Loucy (cell line): Measurements from ENCODE around the gene ANKRD39.
A peak's percentile ranks its signal among the peaks of the same experiment; 100 is the strongest.

Source experiments
- H2AFZ ChIP-seq: fragments of 200-600 bp; sonication (generic); 2 replicates; pipeline ENCODE4 v1.6.0; 2016; ENCODE audit warnings: antibody characterized with exemption, mild to moderate bottlenecking, low read length, moderate library complexity
- H3F3A ChIP-seq: fragments of 200-600 bp; 2 replicates; pipeline ENCODE4 v1.6.0; 2016; ENCODE audit warnings: antibody characterized with exemption, low read depth, mild to moderate bottlenecking
- H3K27me3 ChIP-seq: fragments of 200-600 bp; sonication (generic); 2 replicates; pipeline ENCODE4 v1.6.1; 2014; ENCODE audit warnings: low read length, mild to moderate bottlenecking; ENCODE audit not compliant: insufficient read depth, poor library complexity, severe bottlenecking
- H3K36me3 ChIP-seq: fragments of 200-600 bp; sonication (generic); 2 replicates; pipeline ENCODE4 v1.6.1; 2016; ENCODE audit warnings: low read length; ENCODE audit not compliant: insufficient read depth
- H3K4me1 ChIP-seq: fragments of 200-600 bp; sonication (generic); 2 replicates; pipeline ENCODE4 v1.5.1; 2014; ENCODE audit warnings: low read length, mild to moderate bottlenecking; ENCODE audit not compliant: insufficient read depth, poor library complexity, severe bottlenecking
- H3K4me2 ChIP-seq: fragments of 200-600 bp; sonication (generic); 2 replicates; pipeline ENCODE4 v1.6.0; 2014; ENCODE audit warnings: antibody characterized with exemption, low read length, low read depth, mild to moderate bottlenecking; ENCODE audit not compliant: poor library complexity, severe bottlenecking
- H3K4me3 ChIP-seq: fragments of 200-600 bp; sonication (generic); 2 replicates; pipeline ENCODE4 v1.5.1; 2014; ENCODE audit warnings: low read length, mild to moderate bottlenecking, mixed read lengths; ENCODE audit not compliant: poor library complexity, severe bottlenecking
- H3K79me2 ChIP-seq: fragments of 200-600 bp; sonication (generic); 2 replicates; pipeline ENCODE4 v1.6.1; 2014; ENCODE audit warnings: low read length; ENCODE audit not compliant: insufficient read depth
- H3K9ac ChIP-seq: fragments of 200-600 bp; sonication (generic); 2 replicates; pipeline ENCODE4 v1.6.0; 2014; ENCODE audit warnings: mild to moderate bottlenecking, low read depth, low read length, moderate library complexity; ENCODE audit not compliant: poor library complexity, severe bottlenecking
- H3K9me2 ChIP-seq: fragments of 200-600 bp; sonication (generic); replicated peaks from 2 replicates; pipeline ENCODE4 v1.6.1; 2016; ENCODE audit warnings: low read depth, low read length, mixed read lengths
- H3K9me3 ChIP-seq: fragments of 200-600 bp; sonication (generic); 2 replicates; pipeline ENCODE4 v1.6.1; 2014; ENCODE audit warnings: mild to moderate bottlenecking, antibody characterized with exemption, low read length, low read depth; ENCODE audit not compliant: insufficient read depth
- H4K20me1 ChIP-seq: fragments of 200-600 bp; sonication (generic); 2 replicates; pipeline ENCODE4 v1.6.0; 2014; ENCODE audit warnings: antibody characterized with exemption, low read length, mild to moderate bottlenecking; ENCODE audit not compliant: insufficient read depth, poor library complexity, severe bottlenecking
- EZH2phosphoT487 ChIP-seq: fragments of 200-600 bp; IDR thresholded peaks from 2 replicates; pipeline ENCODE4 v1.6.1; 2018; ENCODE audit warnings: antibody characterized with exemption, mild to moderate bottlenecking, moderate library complexity, borderline replicate concordance
- TF ChIP-seq, protein P1 (sequence below): fragments of 200-600 bp; sonication (generic); conservative IDR thresholded peaks from 2 replicates; pipeline ENCODE4 v1.5.1; 2014; ENCODE audit warnings: mild to moderate bottlenecking, antibody characterized with exemption, low read length

Gene ANKRD39

DNA sequence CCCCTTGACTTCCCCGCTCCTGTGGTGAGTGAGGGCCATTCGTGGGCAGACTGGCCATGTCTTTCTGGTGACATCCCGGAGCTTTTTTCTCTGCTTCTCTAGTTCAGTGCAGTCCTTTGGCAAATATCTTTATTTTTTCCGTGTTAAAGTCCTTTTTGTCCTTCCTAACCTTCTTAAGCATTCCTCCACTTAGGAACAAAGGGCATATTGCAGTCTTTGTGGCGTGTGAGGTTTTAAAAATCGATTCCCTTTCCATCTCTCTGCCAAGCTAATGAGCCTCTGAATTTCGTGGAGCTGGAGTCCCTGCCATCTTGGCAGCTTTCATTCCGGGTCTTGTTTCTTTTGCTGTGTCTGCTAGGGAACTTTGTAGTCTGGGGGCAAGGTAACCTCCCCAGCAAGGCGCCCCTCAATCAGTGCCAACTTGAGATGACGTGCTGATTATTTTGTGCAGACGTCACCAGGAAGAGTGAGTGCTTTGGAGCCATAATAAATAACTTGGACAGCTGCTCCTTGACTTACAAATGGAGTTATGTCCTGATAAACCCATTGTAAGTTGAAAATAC lies 36.6 kb downstream of the ANKRD39 start:
- Histone ChIP-seq H4K20me1 (peaks cover 71% of the 10 kb centered on the region), H3K4me3 (peak overlapping the region; percentile 85), H3F3A (no peaks in the 10 kb centered on the region), H3K9me2 (no peaks in the 10 kb centered on the region), H3K36me3 (peaks cover 28% of the 10 kb centered on the region; the same call in 1 of the 2 replicates), H3K79me2 (peaks cover 75% of the 10 kb centered on the region), H3K9me3 (no peaks in the 10 kb centered on the region), H3K4me2 (peak overlapping the region; percentile 99), H2AFZ (no peak overlapping the region), H3K9ac (peak overlapping the region; percentile 37), H3K4me1 (peaks cover 51% of the 10 kb centered on the region), H3K27me3 (no peaks in the 10 kb centered on the region)
- TF ChIP-seq, protein P1, sequence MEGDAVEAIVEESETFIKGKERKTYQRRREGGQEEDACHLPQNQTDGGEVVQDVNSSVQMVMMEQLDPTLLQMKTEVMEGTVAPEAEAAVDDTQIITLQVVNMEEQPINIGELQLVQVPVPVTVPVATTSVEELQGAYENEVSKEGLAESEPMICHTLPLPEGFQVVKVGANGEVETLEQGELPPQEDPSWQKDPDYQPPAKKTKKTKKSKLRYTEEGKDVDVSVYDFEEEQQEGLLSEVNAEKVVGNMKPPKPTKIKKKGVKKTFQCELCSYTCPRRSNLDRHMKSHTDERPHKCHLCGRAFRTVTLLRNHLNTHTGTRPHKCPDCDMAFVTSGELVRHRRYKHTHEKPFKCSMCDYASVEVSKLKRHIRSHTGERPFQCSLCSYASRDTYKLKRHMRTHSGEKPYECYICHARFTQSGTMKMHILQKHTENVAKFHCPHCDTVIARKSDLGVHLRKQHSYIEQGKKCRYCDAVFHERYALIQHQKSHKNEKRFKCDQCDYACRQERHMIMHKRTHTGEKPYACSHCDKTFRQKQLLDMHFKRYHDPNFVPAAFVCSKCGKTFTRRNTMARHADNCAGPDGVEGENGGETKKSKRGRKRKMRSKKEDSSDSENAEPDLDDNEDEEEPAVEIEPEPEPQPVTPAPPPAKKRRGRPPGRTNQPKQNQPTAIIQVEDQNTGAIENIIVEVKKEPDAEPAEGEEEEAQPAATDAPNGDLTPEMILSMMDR = no peak
- TF ChIP-seq EZH2phosphoT487 = no peak

- H3F3A ChIP-seq = no peaks in the 10 kb centered on the region
- H3K9ac ChIP-seq = peak overlapping the region; percentile 71
- peak overlapping the region; percentile 99 for H3K4me2 ChIP-seq
- no peak overlapping the region for H2AFZ ChIP-seq
- H3K36me3 ChIP-seq = peaks cover 18% of the 10 kb centered on the region; the same call in 1 of the 2 replicates
- no peaks in the 10 kb centered on the region for H3K9me2 ChIP-seq
- H3K79me2 ChIP-seq = peaks cover 75% of the 10 kb centered on the region
- H3K27me3 ChIP-seq = no peaks in the 10 kb centered on the region
- no peak for TF ChIP-seq EZH2phosphoT487
- TF ChIP-seq, protein P1 = peak; percentile 45
- H4K20me1 ChIP-seq = peaks cover 71% of the 10 kb centered on the region
- no peaks in the 10 kb centered on the region for H3K9me3 ChIP-seq
- H3K4me1 ChIP-seq = peaks cover 55% of the 10 kb centered on the region
- peak overlapping the region; percentile 85 for H3K4me3 ChIP-seq
Measured at GRCh38 chr2:96819876-96820511, 37.8 kb downstream of the ANKRD39 start.

DNA sequence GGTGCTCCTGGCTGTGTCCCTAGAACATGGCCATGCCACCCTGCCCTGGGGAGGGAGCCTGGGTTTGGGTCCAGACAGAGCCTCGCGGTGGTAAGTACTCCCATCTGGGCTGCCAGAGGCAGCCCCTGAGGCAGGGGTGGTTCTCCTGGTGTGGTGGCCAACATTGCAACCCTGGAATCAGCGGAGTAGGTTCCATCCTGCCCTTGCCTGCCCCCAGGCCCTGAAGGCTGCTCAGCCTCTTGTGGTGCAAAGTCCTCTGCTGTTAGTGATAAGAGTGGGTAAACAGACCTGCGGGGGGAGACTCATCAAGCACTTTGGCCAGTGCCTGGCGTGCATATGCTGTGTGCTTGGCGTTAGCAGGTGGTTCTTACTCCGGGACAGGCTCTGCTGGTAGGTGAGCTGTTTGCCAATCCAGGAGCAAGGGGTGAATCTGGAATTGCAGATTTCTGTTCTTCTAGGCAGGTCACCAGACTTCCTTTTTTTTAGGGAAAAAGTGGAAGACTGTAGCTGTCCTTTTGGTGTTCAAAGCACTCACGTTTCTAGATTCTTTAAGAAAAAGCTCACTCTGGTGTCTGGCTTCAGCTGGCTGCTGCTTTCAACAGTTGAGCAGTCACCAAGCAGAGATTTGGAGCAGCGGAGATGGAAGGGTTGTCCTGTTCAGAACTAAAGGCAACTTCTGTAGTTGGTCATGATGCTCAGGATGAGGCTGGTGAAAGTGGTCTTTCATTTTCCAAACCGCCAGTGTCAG lies 38.5 kb downstream of the ANKRD39 start:
- Histone ChIP-seq H3K27me3 (no peaks in the 10 kb centered on the region), H3F3A (no peaks in the 10 kb centered on the region), H3K36me3 (peaks cover 11% of the 10 kb centered on the region; the same call in 1 of the 2 replicates), H3K9me2 (no peaks in the 10 kb centered on the region), H4K20me1 (peaks cover 66% of the 10 kb centered on the region), H3K9ac (peak overlapping the region; percentile 71), H3K4me2 (peak overlapping the region; percentile 99), H2AFZ (no peak overlapping the region), H3K79me2 (peaks cover 70% of the 10 kb centered on the region), H3K4me3 (peak overlapping the region; percentile 85), H3K4me1 (peaks cover 56% of the 10 kb centered on the region), H3K9me3 (no peaks in the 10 kb centered on the region)
- TF ChIP-seq, protein P1 = no peak; the same call in 1 of the 2 replicates
- no peak for TF ChIP-seq EZH2phosphoT487
